Neutrophil (primary cell): ENCODE measurements around the gene FANCG.
A peak's percentile ranks its signal among the peaks of the same experiment; 100 is the strongest.

Source experiments
- H3K27ac ChIP-seq: fragments of 200-600 bp; sonication (generic); 2 replicates; pipeline ENCODE4 v1.5.1; 2016; ENCODE audit warnings: mild to moderate bottlenecking, moderate library complexity
- H3K27me3 ChIP-seq: fragments of 200-600 bp; sonication (generic); 2 replicates; pipeline ENCODE4 v1.6.0; 2016; ENCODE audit warnings: mild to moderate bottlenecking
- H3K36me3 ChIP-seq: fragments of 200-600 bp; sonication (generic); 2 replicates; pipeline ENCODE4 v1.5.1; 2017
- H3K4me1 ChIP-seq, 2 experiments: fragments of 200-600 bp in 1 of 2; sonication (generic) in 1 of 2; 1 replicate in 1 of 2; 2 replicates in 1 of 2; pipeline versions ENCODE4 v1.5.1 to v1.6.1; 2013 to 2016; ENCODE audit warnings: low read depth in 1 of 2, low read length in 1 of 2, mild to moderate bottlenecking in 1 of 2, moderate library complexity in 1 of 2; ENCODE audit not compliant: control insufficient read depth in 1 of 2, insufficient read depth in 1 of 2
- H3K4me3 ChIP-seq, 2 experiments: fragments of 200-600 bp in 1 of 2; sonication (generic) in 1 of 2; 1 replicate in 1 of 2; 2 replicates in 1 of 2; pipeline ENCODE4 v1.5.1; 2013 to 2016; ENCODE audit warnings: low read depth in 1 of 2, low read length in 1 of 2, mild to moderate bottlenecking in 1 of 2, moderate library complexity in 1 of 2
- H3K9me3 ChIP-seq: fragments of 200-600 bp; sonication (generic); 2 replicates; pipeline ENCODE4 v1.5.1; 2016
- TF ChIP-seq, protein P1 (sequence below): fragments of 200-600 bp; sonication (generic); IDR thresholded peaks from 2 replicates; pipeline ENCODE4 v1.5.1; 2016; ENCODE audit warnings: antibody characterized with exemption

Gene FANCG

DNA sequence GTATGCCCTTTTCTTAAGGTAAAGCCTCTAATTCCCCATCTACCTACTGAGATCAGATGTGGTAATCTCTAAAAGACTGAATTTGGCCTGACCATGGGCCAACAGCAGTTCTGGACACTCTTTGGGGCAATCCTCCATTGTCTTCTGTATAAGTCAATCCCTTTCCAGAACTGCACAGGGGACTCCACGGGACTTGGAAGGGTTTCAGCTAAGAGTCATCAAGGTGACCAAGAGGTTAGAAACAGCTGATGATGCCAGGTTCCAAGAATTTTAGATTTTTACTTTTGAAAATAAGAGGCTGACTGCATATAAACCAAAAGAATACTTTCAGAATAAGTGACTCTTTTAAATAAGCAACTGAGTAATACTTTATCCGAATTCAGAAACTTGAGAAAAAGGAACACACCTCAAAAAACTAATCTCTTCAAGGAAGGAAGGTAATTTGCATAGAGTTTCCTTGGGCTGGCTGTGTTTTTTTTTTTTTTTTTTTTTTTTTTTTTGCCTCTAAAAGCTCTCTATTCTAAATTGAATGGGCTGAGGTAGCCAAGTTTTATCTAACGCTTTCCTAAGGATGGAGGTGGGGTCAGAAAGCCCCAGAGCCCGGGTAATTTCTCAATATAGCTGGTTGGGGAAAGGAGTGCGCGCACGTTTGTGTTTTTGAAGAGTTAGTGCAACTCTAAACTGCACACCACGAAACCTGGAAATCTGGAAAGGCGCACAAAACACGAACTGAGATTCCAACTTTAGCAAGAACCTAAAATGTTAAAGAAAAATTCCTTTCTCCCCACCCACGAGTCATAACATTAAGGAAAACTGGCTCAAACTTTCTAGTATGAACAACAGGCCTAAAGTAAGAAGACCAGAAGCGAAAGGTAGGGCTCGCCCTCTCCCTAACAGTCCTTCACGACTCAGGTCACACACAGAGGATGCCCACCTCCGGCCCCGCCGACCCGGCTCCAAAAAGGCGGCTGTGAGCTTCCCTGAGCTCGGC lies 8.6 kb downstream of the FANCG start:
- H3K4me1 ChIP-seq: peaks cover 25 to 30% of the 10 kb centered on the region in 2 experiments
- no peaks in the 10 kb centered on the region for H3K9me3 ChIP-seq
- H3K4me3 ChIP-seq: peak overlapping the region; percentile 82 to 99
- peaks cover 29% of the 10 kb centered on the region for H3K36me3 ChIP-seq
- H3K27ac ChIP-seq: peak overlapping the region; percentile 98
- TF ChIP-seq, protein P1, sequence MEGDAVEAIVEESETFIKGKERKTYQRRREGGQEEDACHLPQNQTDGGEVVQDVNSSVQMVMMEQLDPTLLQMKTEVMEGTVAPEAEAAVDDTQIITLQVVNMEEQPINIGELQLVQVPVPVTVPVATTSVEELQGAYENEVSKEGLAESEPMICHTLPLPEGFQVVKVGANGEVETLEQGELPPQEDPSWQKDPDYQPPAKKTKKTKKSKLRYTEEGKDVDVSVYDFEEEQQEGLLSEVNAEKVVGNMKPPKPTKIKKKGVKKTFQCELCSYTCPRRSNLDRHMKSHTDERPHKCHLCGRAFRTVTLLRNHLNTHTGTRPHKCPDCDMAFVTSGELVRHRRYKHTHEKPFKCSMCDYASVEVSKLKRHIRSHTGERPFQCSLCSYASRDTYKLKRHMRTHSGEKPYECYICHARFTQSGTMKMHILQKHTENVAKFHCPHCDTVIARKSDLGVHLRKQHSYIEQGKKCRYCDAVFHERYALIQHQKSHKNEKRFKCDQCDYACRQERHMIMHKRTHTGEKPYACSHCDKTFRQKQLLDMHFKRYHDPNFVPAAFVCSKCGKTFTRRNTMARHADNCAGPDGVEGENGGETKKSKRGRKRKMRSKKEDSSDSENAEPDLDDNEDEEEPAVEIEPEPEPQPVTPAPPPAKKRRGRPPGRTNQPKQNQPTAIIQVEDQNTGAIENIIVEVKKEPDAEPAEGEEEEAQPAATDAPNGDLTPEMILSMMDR: no peak
- no peaks in the 10 kb centered on the region for H3K27me3 ChIP-seq

DNA sequence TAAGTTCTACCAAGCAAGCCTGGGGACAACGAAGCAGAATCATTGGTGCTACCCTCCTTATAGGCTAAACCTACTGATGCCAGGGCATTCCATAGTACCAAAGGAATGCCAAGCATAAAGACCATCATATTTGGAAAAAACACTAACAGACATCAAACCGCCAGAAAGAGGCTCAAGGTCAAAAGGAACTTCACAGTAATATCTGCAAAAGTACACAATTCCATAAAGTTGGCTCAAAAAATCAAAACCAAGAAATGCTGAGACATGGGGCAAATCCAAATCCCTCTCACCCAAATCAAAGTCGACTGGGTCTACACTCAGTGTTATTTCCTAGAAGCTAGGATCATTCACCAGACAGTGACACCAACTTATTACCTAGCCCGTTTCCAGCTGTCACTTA lies 10.7 kb downstream of the FANCG start:
- Histone ChIP-seq H3K9me3 (peaks cover 7% of the 10 kb centered on the region), H3K4me1 (peaks cover 25 to 30% of the 10 kb centered on the region in 2 experiments), H3K27ac (no peak overlapping the region), H3K36me3 (peaks cover 49% of the 10 kb centered on the region), H3K27me3 (no peaks in the 10 kb centered on the region), H3K4me3 (no peak overlapping the region)
- TF ChIP-seq, protein P1: no peak

DNA sequence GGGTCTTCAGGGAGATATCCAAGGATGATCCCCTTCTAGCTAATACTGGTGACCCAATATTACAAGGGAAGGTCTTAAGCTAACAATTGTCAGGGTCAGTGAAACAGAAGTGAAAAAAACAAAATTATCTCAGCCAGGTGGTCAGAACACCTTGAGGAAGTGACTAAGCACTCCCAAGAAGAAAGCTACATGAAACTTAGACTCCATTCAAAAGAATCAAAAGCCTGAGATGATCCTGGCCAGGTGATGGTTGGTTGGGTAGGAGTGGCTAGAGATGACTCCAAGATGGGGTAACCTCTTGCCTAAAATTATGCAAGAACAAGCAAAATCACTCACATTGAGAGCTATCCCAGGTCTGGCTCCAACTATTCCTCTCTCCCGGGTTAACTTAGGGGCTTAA lies 12.7 kb downstream of the FANCG start:
- no peak overlapping the region for H3K4me3 ChIP-seq
- peaks cover 20 to 22% of the 10 kb centered on the region in 2 experiments for H3K4me1 ChIP-seq
- H3K27ac ChIP-seq: no peak overlapping the region
- peaks cover 69% of the 10 kb centered on the region for H3K36me3 ChIP-seq
- TF ChIP-seq, protein P1: no peak
- no peaks in the 10 kb centered on the region for H3K27me3 ChIP-seq
- H3K9me3 ChIP-seq: peaks cover 8% of the 10 kb centered on the region

DNA sequence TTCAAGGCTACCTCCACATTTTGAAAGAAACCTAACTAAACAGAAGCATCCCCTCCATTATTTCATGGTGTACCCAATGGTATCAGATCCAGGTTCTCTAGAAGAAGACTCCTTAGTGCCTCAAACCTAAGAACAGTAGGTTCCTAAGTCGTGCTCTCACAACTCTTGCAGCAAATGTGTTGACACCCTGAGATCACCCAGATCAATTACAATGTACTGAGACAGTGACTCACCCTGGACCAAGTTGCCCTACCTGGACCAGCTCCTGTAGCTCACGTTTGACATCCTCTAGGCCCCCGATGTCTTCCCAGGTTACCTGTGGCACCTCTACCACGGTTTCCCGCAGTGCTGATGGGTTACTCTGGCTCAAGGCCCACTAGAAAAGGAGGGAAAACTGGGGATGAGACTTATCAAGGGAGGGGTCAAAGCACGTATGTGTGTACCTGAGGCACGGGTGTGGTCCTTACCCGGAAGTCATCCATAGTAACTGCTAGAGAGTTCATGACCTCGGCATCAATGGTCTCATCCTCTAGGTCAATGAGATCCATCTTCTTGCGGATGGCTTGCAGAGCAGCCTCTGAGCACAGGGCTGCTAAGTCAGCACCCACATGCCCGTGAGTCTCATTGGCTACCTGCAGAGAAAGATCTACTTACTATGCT lies 19.1 kb downstream of the FANCG start:
- peaks cover 11% of the 10 kb centered on the region for H3K9me3 ChIP-seq
- TF ChIP-seq, protein P1: no peak
- no peaks in the 10 kb centered on the region for H3K27me3 ChIP-seq
- no peak overlapping the region for H3K4me3 ChIP-seq
- H3K4me1 ChIP-seq: no peaks in the 10 kb centered on the region
- no peak overlapping the region for H3K27ac ChIP-seq
- H3K36me3 ChIP-seq: peaks cover 100% of the 10 kb centered on the region

DNA sequence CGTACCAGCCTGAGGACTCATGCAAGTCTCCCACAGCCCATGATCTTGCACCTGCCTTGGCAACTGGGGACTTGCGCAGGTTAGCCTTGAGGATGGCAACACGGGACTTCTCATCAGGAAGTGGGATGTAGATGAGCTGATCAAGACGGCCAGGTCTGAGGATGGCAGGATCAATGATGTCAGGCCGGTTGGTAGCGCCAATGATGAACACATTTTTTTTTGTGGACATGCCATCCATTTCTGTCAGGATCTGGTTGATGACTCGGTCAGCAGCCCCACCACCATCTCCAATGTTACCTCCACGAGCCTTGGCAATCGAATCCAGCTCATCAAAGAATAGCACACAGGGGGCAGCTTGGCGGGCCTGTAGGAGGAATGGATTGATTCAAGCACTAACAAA lies 20.3 kb downstream of the FANCG start:
- H3K27me3 ChIP-seq: no peaks in the 10 kb centered on the region
- TF ChIP-seq, protein P1: no peak

More for the DNA sequence above, 20.3 kb downstream of the FANCG start:
- Histone ChIP-seq H3K27ac (no peak overlapping the region), H3K4me1 (no peaks in the 10 kb centered on the region), H3K36me3 (peaks cover 100% of the 10 kb centered on the region), H3K4me3 (no peak overlapping the region), H3K9me3 (peaks cover 4% of the 10 kb centered on the region)
